ENCODE data around the gene SATL1.

DNA sequence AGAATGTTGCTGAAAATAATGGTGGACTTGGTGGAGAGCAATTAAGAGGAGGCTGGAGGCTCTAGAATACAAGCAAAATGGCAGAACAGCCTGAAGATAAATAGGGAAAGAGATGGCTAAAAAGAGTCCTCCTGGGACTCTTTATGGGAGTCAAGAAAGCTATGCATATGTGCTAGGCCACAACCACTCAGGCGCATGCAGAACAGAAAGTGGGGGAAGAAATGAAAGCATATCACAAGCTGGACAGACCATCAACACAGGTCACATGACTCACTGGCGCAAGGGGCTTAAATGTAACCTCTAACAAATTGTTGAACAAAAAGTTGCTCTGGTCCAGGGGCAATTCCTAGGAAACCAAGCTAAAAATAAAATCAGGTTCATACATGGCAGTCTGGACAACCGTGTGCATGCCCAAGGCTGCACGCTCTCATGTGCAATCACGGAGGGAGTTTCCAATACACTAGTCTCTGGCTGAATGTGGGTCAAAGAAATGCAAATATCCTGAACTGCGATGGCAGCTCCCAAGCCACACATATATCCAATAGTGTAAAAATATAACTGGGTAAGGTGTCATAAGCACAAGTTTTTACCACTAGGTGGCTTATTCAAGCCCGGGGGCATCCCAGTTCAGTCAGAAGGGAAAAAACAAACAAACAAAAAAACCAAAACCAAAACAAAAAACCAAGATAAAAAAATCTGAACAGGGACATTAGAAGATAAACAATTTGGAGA, 45.6 kb upstream of the SATL1 start:
- TF ChIP-seq, protein P1, sequence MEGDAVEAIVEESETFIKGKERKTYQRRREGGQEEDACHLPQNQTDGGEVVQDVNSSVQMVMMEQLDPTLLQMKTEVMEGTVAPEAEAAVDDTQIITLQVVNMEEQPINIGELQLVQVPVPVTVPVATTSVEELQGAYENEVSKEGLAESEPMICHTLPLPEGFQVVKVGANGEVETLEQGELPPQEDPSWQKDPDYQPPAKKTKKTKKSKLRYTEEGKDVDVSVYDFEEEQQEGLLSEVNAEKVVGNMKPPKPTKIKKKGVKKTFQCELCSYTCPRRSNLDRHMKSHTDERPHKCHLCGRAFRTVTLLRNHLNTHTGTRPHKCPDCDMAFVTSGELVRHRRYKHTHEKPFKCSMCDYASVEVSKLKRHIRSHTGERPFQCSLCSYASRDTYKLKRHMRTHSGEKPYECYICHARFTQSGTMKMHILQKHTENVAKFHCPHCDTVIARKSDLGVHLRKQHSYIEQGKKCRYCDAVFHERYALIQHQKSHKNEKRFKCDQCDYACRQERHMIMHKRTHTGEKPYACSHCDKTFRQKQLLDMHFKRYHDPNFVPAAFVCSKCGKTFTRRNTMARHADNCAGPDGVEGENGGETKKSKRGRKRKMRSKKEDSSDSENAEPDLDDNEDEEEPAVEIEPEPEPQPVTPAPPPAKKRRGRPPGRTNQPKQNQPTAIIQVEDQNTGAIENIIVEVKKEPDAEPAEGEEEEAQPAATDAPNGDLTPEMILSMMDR (CRISPR knock-in tag; IDR thresholded peaks at IDR 0.05): no peak
- TF ChIP-seq POLR2A (IDR thresholded peaks at IDR 0.05; ENCODE audit: insufficient read depth in 1 of 2, low read depth in 2 of 2, low read length in 2 of 2) (no peak), MXI1 (IDR thresholded peaks at IDR 0.05; ENCODE audit: borderline replicate concordance, low read depth, low read length) (no peak), NPAS2 (CRISPR knock-in tag; IDR thresholded peaks at IDR 0.05; ENCODE audit: borderline replicate concordance) (no peak), ZNF281 (CRISPR knock-in tag; IDR thresholded peaks at IDR 0.05; ENCODE audit: borderline replicate concordance) (no peak), NONO (IDR thresholded peaks at IDR 0.05) (no peak), NONO (CRISPR knock-in tag; conservative IDR thresholded peaks at IDR 0.05) (no peak)

All from HepG2 (cell line).